Mesendoderm (in vitro differentiated cells): ENCODE data around the gene OGFR. TPM values are rescaled to one million over a fixed set of nuclear protein-coding genes. Genes with fewer than 3 reads are reported as not detected.

Experiments used
- DNase-seq: peaks from one replicate; pipeline ENCODE4 v3.0.0; 2013
- H2AK5ac ChIP-seq: 2 replicates; pipeline ENCODE4 v1.6.1; 2013; ENCODE audit warnings: low read length, inconsistent platforms
- H2BK120ac ChIP-seq: 2 replicates; pipeline ENCODE4 v1.6.1; 2013; ENCODE audit warnings: low read depth, mild to moderate bottlenecking, low read length, moderate library complexity, mixed read lengths
- H2BK15ac ChIP-seq: replicated peaks from 2 replicates; pipeline ENCODE4 v1.6.1; 2013; ENCODE audit warnings: low read depth, mild to moderate bottlenecking, moderate library complexity
- H2BK5ac ChIP-seq: 2 replicates; pipeline ENCODE4 v1.6.1; 2013; ENCODE audit warnings: low read length, inconsistent platforms
- H3K18ac ChIP-seq: 2 replicates; pipeline ENCODE4 v1.6.1; 2013; ENCODE audit warnings: mild to moderate bottlenecking, low read length, mixed read lengths
- H3K23ac ChIP-seq: one replicate; pipeline ENCODE4 v1.6.1; 2013; ENCODE audit warnings: low read length
- H3K27ac ChIP-seq: 2 replicates; pipeline ENCODE4 v1.5.1; 2013; ENCODE audit warnings: low read depth, mild to moderate bottlenecking, inconsistent platforms, low read length, moderate library complexity
- H3K27me3 ChIP-seq: 2 replicates; pipeline ENCODE4 v1.6.1; 2013; ENCODE audit warnings: low read length, control low read depth, mild to moderate bottlenecking, inconsistent platforms; ENCODE audit not compliant: insufficient read depth, poor library complexity
- H3K36me3 ChIP-seq: 2 replicates; pipeline ENCODE4 v1.6.1; 2013; ENCODE audit warnings: low read length, inconsistent platforms; ENCODE audit not compliant: control insufficient read depth, insufficient read depth
- H3K4ac ChIP-seq: one replicate; pipeline ENCODE4 v1.6.1; 2013; ENCODE audit warnings: low read depth, mild to moderate bottlenecking, low read length, moderate library complexity
- H3K4me1 ChIP-seq: 2 replicates; pipeline ENCODE4 v1.6.1; 2013; ENCODE audit warnings: low read depth, low read length, inconsistent platforms; ENCODE audit not compliant: control insufficient read depth
- H3K4me2 ChIP-seq: 2 replicates; pipeline ENCODE4 v1.6.1; 2013; ENCODE audit warnings: low read length
- H3K4me3 ChIP-seq: 2 replicates; pipeline ENCODE4 v1.5.1; 2013; ENCODE audit warnings: mild to moderate bottlenecking, low read length
- H3K56ac ChIP-seq: one replicate; pipeline ENCODE4 v1.6.1; 2013; ENCODE audit warnings: low read length
- H3K79me1 ChIP-seq: 2 replicates; pipeline ENCODE4 v1.6.1; 2013; ENCODE audit warnings: low read length, inconsistent platforms
- H3K79me2 ChIP-seq: 2 replicates; pipeline ENCODE4 v1.6.1; 2013; ENCODE audit warnings: mild to moderate bottlenecking, low read length; ENCODE audit not compliant: control insufficient read depth, insufficient read depth
- H3K9ac ChIP-seq: 2 replicates; pipeline ENCODE4 v1.6.1; 2013; ENCODE audit warnings: low read length, inconsistent platforms
- H4K5ac ChIP-seq: one replicate; pipeline ENCODE4 v1.6.1; 2013; ENCODE audit warnings: low read length
- H4K8ac ChIP-seq: one replicate; pipeline ENCODE4 v1.6.1; 2013; ENCODE audit warnings: low read depth, mild to moderate bottlenecking, control low read depth, low read length, moderate library complexity
- WGBS: extraction: QIAGEN DNeasy Blood & Tissue Kit; methylation state at CpG from one replicate; pipeline ENCODE4 v1.1.7; 2013; ENCODE audit warnings: low lambda C conversion rate, missing lambda C conversion rate; ENCODE audit not compliant: insufficient coverage; ENCODE audit errors: extremely low coverage; 5-methylcytosine and 5-hydroxymethylcytosine counted together
- small RNA-seq: library from polyadenylated mRNA; stranded (forward); fragments of <200 nt; extraction: miRNeasy Mini kit (QIAGEN cat#:217004); gene quantifications from one replicate; pipeline ENCODE3, GENCODE V24; 2013; ENCODE audit not compliant: insufficient read depth

Gene OGFR

DNA sequence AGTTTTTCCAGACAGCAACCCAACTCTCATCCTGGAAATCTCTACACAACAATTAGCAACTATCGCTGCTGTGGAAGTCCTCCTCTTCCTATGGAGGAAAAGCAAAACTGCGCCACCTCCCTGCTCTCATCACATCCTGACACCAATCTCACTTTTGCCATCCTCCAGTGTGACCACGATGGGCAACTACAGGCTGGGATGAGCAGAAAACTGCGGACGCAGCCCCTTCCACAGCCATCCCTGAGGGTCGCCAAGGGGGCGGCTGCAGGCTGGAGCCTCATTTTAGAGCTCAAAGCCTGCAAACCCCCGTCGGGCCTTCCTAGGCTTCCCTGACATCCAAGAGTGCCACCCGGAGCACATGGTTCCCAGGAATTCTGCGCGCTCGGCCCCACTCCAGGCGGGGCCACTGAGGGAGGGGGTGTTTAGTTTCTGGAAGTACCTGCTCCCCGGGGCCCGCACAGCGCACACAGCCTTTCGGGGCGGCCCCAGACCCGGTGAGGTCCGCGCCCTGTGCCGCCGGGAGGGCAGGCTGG is 55.8 kb downstream of the OGFR start:
- H2BK120ac ChIP-seq, result no peak overlapping the region
- H4K8ac ChIP-seq, result no peak overlapping the region
- H3K9ac ChIP-seq, result peak overlapping the region; percentile 67
- H3K4me2 ChIP-seq, result peak overlapping the region; percentile 85
- H4K5ac ChIP-seq, result no peak overlapping the region
- no peaks in the 10 kb centered on the region for H3K79me1 ChIP-seq
- no peaks in the 10 kb centered on the region for H3K79me2 ChIP-seq
- DNase-seq, result peak; percentile 39
- peak overlapping the region; percentile 90 for H3K4ac ChIP-seq
- no CpG with 5 or more reads among the region's 24 CpGs for WGBS
- no peak overlapping the region for H2BK5ac ChIP-seq
- peak overlapping the region; percentile 66 for H3K23ac ChIP-seq
- peak overlapping the region; percentile 37 for H3K4me3 ChIP-seq
- peaks cover 4% of the 10 kb centered on the region for H3K4me1 ChIP-seq
- H2BK15ac ChIP-seq, result no peak overlapping the region
- no peak overlapping the region for H2AK5ac ChIP-seq
- peak overlapping the region; percentile 88 for H3K18ac ChIP-seq
- H3K27me3 ChIP-seq, result no peaks in the 10 kb centered on the region
- H3K27ac ChIP-seq, result no peak overlapping the region
- H3K56ac ChIP-seq, result peak overlapping the region; percentile 74
- peaks cover 3% of the 10 kb centered on the region for H3K36me3 ChIP-seq

DNA sequence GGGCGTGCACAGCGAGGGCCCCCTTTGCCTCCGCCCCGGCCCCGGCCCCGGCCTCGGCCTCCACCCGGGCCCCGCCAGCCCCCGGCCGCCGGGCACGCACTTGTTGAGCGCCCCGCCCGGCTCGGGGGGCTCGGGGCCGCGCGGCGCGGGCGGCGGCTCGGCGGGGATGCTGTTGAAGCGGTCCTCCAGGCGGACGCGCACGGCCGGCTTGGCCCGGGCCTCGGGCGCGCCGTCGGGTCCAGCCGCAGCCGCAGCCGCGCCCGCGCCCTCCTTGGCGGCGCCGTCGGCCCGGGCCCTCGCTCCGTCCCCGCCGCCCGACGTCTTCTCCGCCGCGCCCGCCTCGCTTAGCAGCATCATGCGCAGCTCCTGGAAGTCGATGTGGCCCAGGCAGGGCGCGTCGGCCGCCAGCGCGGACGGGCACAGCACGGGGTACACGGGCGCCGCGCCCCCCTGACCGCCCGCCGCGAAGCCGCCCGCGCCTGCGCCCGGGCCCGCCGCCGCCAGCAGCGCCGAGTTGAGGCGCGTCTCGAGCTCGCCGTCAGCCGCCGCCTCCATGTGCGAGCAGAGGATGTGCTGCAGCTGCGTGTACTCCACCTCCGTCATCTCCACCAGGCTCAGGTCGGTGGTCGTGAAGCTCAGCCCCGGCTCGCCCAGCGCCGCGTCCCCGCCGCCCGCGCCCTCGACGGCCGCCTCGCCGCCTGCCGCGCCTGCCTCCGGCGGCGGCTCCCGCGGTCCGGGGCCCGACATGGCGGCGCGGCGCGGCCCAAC is 56.5 kb downstream of the OGFR start:
- H3K79me2 ChIP-seq, result no peaks in the 10 kb centered on the region
- H3K18ac ChIP-seq, result peak overlapping the region; percentile 88
- H3K79me1 ChIP-seq, result no peaks in the 10 kb centered on the region
- H3K27ac ChIP-seq, result no peak overlapping the region
- H2BK120ac ChIP-seq, result no peak overlapping the region
- peak overlapping the region; percentile 64 for H3K4me3 ChIP-seq
- H2BK15ac ChIP-seq, result no peak overlapping the region
- no peak overlapping the region for H4K8ac ChIP-seq
- no peak overlapping the region for H2BK5ac ChIP-seq
- peak overlapping the region; percentile 79 for H3K9ac ChIP-seq
- H3K36me3 ChIP-seq, result peaks cover 3% of the 10 kb centered on the region
- peaks cover 4% of the 10 kb centered on the region for H3K4me1 ChIP-seq
- H2AK5ac ChIP-seq, result no peak overlapping the region
- H3K4ac ChIP-seq, result peak overlapping the region; percentile 90
- no CpG with 5 or more reads among the region's 129 CpGs for WGBS
- H3K4me2 ChIP-seq, result peak overlapping the region; percentile 85
- no peak overlapping the region for H4K5ac ChIP-seq
- H3K27me3 ChIP-seq, result no peaks in the 10 kb centered on the region
- H3K23ac ChIP-seq, result peak overlapping the region; percentile 24
- no peak for DNase-seq
- peak overlapping the region; percentile 98 for H3K56ac ChIP-seq

DNA sequence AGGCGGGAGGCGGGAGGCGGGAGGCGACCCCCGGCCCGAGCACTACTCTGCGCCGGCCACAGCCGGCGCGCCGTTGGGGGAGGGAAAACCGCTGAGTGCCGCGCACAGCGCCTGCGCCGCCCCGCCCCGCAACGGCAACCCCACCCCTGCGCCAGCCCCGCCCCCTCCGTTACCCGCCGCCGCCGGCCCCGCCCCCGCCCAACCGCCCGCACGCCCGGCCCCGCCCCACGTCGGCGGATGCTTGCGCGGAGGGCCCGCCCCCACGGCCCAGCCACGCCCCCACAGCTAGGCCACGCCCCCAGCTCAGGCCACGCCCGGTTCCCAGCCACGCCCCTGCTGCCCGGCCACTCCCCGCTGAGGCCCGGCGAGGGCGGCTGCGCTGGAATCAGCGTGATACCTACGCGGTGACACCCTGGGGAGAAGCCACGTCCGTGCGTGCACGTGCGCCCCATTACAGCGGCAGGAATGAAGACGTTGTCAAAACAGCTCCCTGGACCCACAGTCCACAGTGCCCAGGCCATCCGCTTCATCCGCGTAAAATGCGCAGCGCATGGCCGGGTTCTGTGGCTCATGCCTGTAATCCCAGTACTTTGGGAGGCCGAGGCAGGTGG is 57.2 kb downstream of the OGFR start, which contains the start of gene TCFL5:
TSS of gene TCFL5 (minus strand) at position 97 of the 611 bp plus-strand sequence. CDS start 152 bp downstream, outside the sequence.
- H2BK15ac ChIP-seq, result no peak within 1 kb of the TSS
- H3K23ac ChIP-seq, result peak within 1 kb of the TSS; percentile 66
- peaks cover 1% of the 10 kb centered on the region for H3K36me3 ChIP-seq
- no peak within 1 kb of the TSS for H2BK5ac ChIP-seq
- WGBS, result no CpG with 5 or more reads among the region's 70 CpGs
- H3K18ac ChIP-seq, result peak within 1 kb of the TSS; percentile 88
- peak within 1 kb of the TSS; percentile 90 for H3K4ac ChIP-seq
- H3K56ac ChIP-seq, result peak within 1 kb of the TSS; percentile 98
- H3K4me3 ChIP-seq, result peak within 1 kb of the TSS; percentile 64
- H3K4me1 ChIP-seq, result peaks cover 4% of the 10 kb centered on the region
- H3K79me1 ChIP-seq, result no peaks in the 10 kb centered on the region
- no peak within 1 kb of the TSS for H3K27ac ChIP-seq
- H2BK120ac ChIP-seq, result no peak within 1 kb of the TSS
- H4K8ac ChIP-seq, result no peak within 1 kb of the TSS
- no peaks in the 10 kb centered on the region for H3K27me3 ChIP-seq
- no peak within 1 kb of the TSS for H2AK5ac ChIP-seq
- peak; percentile 71 for DNase-seq
- no peak within 1 kb of the TSS for H4K5ac ChIP-seq
- no peaks in the 10 kb centered on the region for H3K79me2 ChIP-seq
- H3K4me2 ChIP-seq, result peak within 1 kb of the TSS; percentile 85
- peak within 1 kb of the TSS; percentile 79 for H3K9ac ChIP-seq

Small RNA genes lying within 50 kb of the gene (small RNA-seq; reads per million reads assigned to genes)
- not detected for gene DPH3P1
